Left ventricle myocardium inferior (tissue), 1 donor: Measurements from ENCODE around the gene ITGA2. TPM values are rescaled to one million over a fixed set of nuclear protein-coding genes. Genes with fewer than 3 reads are reported as not detected.
"Not testable (repeated sequence)": the region's sequence is repeated elsewhere in the genome, so short reads cannot be mapped to it uniquely, and the experiment has no call there.

Source experiments
- DNase-seq: peaks from one replicate; pipeline ENCODE4 v3.0.0-alpha.2; 2020
- H3K27ac ChIP-seq: fragments of 200-600 bp; replicated peaks from 2 replicates; pipeline ENCODE4 v1.8.0; 2021
- H3K27me3 ChIP-seq: fragments of 200-600 bp; 2 replicates; pipeline ENCODE4 v1.8.0; 2021; ENCODE audit warnings: low read depth
- H3K36me3 ChIP-seq: fragments of 200-600 bp; 2 replicates; pipeline ENCODE4 v1.8.0; 2021
- H3K4me1 ChIP-seq: fragments of 200-600 bp; 2 replicates; pipeline ENCODE4 v1.8.0; 2021
- H3K4me3 ChIP-seq: fragments of 200-600 bp; 2 replicates; pipeline ENCODE4 v1.8.0; 2021; ENCODE audit warnings: mild to moderate bottlenecking, moderate library complexity
- H3K9me3 ChIP-seq: fragments of 200-600 bp; replicated peaks from 2 replicates; pipeline ENCODE4 v1.8.0; 2021
- intact Hi-C: fragments of 100-400 bp; cut with micrococcal nuclease; formaldehyde crosslinking; loops from one replicate; pipeline ENCODE4 v1.11.0; 2022
- total RNA-seq: library from RNA; stranded (reverse); fragmentation: NEBNext Ultra II Directional; extraction: Animal tissue kit (Norgen Biotek cat#: 25700); gene quantifications from one replicate; pipeline ENCODE4 v1.2.1, GENCODE V29; 2021
- TF ChIP-seq, protein P1 (sequence below): fragments of 200-600 bp; IDR thresholded peaks from 2 replicates; pipeline ENCODE4 v1.8.0; 2021; ENCODE audit warnings: antibody characterized with exemption, mild to moderate bottlenecking, borderline replicate concordance
- donor health status: DM: no; HTN: yes; CAD: no; lungs with severe emphysema.

ITGA2 gene
- total RNA-seq, 1 donor from 2014 or later = 0.80 TPM

DNA sequence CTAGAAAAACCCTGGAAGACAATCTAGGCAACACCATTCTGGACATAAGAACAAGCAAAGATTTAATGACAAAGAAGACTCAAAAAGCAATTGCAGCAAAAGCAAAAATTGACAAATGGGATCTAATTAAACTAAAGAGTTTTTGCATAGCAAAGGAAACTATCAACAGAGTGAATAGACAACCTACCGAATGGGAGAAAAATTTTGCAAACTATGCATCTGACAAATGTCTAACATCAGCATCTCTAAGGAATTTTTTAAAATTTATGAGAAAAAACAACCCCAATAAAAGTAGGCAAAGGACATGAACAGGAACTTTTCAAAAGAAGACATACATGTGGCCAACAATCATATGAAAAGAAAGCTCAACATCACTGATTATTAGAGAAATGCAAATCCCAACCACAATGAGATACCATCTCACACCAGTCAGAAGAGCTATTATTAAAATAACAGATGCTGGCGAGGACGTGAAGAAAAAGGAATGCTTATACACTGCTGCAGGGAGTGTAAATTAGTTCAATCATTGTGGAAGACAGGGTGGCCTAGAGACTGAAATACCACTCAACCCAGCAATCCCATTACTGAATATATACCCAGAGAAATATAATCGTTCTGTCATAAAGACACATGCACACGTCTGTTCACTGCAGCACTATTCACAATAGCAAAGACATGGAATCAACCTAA lies 116.6 kb downstream of the ITGA2 start:
- peaks cover 44% of the 10 kb centered on the region for H3K4me1 ChIP-seq
- DNase-seq = no peak
- TF ChIP-seq, protein P1, sequence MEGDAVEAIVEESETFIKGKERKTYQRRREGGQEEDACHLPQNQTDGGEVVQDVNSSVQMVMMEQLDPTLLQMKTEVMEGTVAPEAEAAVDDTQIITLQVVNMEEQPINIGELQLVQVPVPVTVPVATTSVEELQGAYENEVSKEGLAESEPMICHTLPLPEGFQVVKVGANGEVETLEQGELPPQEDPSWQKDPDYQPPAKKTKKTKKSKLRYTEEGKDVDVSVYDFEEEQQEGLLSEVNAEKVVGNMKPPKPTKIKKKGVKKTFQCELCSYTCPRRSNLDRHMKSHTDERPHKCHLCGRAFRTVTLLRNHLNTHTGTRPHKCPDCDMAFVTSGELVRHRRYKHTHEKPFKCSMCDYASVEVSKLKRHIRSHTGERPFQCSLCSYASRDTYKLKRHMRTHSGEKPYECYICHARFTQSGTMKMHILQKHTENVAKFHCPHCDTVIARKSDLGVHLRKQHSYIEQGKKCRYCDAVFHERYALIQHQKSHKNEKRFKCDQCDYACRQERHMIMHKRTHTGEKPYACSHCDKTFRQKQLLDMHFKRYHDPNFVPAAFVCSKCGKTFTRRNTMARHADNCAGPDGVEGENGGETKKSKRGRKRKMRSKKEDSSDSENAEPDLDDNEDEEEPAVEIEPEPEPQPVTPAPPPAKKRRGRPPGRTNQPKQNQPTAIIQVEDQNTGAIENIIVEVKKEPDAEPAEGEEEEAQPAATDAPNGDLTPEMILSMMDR = no peak
- no peak overlapping the region for H3K27ac ChIP-seq
- H3K4me3 ChIP-seq = no peak overlapping the region
- no peaks in the 10 kb centered on the region for H3K9me3 ChIP-seq
- peaks cover 68% of the 10 kb centered on the region for H3K36me3 ChIP-seq
- intact Hi-C loops = no loop called here
- no peaks in the 10 kb centered on the region for H3K27me3 ChIP-seq

DNA sequence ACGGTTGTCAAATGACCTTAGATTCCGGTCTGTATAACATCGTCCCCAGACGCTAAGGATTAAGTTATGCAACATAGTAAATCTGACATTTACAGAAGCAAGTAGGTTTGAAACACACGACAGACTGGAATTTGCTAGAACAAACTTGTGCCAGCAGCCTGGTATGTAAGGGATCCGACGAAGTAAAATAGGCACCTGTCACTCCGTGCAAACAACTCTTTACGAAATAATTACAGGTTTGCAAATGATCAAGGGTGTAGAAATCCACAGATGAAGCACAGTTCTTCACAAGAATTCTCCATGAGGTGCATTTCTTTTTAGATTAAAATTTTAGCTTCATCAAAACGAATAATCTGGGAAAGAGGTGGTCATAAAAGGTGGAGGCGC lies 119.9 kb downstream of the ITGA2 start:
- peak overlapping the region; percentile 86 for H3K4me3 ChIP-seq
- intact Hi-C loops = no loop called here
- DNase-seq = no peak
- peaks cover 37% of the 10 kb centered on the region for H3K36me3 ChIP-seq
- H3K9me3 ChIP-seq = no peaks in the 10 kb centered on the region
- H3K4me1 ChIP-seq = peaks cover 44% of the 10 kb centered on the region
- no peaks in the 10 kb centered on the region for H3K27me3 ChIP-seq
- peak overlapping the region; percentile 80 for H3K27ac ChIP-seq
- TF ChIP-seq, protein P1 = no peak

DNA sequence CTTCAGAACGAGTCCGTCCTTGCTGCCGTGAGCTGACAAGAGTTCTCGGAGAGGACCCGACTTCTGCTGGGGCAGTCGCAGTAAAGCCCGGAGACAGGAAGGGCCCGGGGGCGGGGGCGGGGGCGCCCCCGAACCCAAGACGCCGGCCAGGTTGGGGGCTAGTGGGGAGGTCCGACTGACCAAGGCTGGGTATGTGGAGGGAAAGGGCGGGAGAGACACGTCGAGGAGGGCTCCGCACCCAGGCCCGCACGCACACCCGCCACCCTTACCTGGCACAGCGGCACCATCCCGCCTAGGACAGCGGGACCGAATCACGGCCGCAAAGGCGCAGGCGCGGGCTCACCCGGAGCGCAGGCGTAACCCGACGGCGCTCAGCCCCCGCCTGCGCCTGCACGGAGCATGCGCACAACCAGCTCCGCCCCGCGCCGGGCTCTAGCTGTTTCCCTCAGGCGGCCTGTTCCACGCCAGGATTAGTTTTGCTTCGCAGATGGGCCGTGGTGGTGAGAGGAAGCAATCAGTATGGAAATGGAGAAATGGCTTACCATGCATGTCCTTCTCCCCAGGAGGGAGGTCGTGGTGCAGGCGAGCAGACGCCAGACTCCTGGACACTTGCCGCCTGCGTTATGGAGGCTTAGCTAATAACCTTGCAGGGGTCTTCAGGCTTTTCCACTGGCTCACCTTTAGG lies 120.4 kb downstream of the ITGA2 start, which contains the start of gene MOCS2:
Gene MOCS2 (minus strand): TSS at position 315 of the 685 bp plus-strand sequence. CDS start 2,583 bp downstream, outside the sequence.
- H3K4me1 ChIP-seq = peaks cover 44% of the 10 kb centered on the region
- intact Hi-C loops = no loop called here

DNA sequence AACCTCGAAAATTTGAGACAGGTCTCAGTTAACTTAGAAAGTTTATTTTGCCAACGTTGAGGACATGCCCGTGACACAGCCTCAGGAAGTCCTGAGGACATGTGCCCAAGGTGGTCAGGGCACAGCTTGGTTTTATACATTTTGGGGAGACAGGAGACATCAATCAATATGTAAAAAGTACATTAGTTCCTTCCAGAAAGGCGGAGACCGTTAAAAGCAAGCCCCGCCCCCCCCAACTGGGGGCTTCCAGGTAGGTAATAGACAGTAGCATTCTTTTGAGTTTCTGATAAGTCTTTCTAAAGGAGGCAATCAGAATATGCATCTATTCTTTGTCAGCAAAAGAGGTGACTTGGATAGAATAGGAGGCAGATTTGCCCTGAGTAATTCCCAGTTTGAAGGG lies 121.0 kb downstream of the ITGA2 start:
- peak overlapping the region; percentile 86 for H3K4me3 ChIP-seq
- peaks cover 44% of the 10 kb centered on the region for H3K4me1 ChIP-seq
- no peaks in the 10 kb centered on the region for H3K27me3 ChIP-seq
- H3K27ac ChIP-seq = peak overlapping the region; percentile 80
- H3K36me3 ChIP-seq = peaks cover 26% of the 10 kb centered on the region
- no peak for DNase-seq
- intact Hi-C loops = no loop called here
- H3K9me3 ChIP-seq = no peaks in the 10 kb centered on the region
- TF ChIP-seq, protein P1 = no peak

More for the DNA sequence above, 120.4 kb downstream of the ITGA2 start, which contains the start of gene MOCS2:
- Histone ChIP-seq H3K4me3 (peak within 1 kb of the TSS; percentile 86), H3K36me3 (peaks cover 31% of the 10 kb centered on the region), H3K27ac (peak within 1 kb of the TSS; percentile 80), H3K9me3 (no peaks in the 10 kb centered on the region), H3K27me3 (no peaks in the 10 kb centered on the region)
- TF ChIP-seq, protein P1 = no peak
- DNase-seq = peak; percentile 93

DNA sequence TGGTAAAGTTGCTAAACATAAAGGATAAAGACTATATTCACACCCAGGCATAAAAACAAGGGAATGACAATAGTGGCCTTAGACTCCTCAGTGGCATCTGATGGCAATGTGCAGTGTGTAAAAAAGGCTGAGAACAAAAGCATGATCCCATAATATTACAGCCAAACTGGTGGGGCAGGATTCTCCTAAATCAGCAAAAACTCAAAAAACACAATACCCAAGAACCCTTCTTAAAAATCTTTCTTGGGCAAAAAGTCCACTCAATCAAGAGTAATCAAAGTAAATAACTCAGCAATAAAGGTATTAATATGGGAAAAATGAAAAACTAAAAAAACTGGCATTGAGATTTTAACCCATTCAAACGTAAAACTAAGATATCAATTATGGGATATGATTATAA lies 122.0 kb downstream of the ITGA2 start:
- no peaks in the 10 kb centered on the region for H3K9me3 ChIP-seq
- H3K27ac ChIP-seq = no peak overlapping the region
- DNase-seq = no peak
- H3K4me3 ChIP-seq = no peak overlapping the region
- H3K4me1 ChIP-seq = peaks cover 39% of the 10 kb centered on the region
- TF ChIP-seq, protein P1 = no peak
- no peaks in the 10 kb centered on the region for H3K27me3 ChIP-seq
- intact Hi-C loops = no loop called here
- peaks cover 18% of the 10 kb centered on the region for H3K36me3 ChIP-seq

DNA sequence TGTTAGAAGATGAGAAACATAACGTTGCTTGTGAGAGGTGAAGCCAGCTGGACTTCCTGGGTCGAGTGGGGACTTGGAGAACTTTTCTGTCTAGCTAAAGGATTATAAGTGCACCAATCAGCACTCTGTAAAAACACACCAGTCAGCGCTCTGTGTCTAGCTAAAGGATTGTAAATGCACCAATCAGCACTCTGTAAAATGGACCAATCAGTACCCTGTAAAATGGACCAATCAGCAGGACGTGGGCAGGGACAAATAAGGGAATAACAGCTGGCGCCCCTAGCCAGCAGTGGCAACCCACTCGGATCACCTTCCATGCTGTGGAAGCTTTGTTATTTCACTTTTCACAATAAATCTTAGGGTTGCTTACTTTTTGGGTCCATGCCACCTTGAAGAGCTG lies 123.2 kb downstream of the ITGA2 start:
- H3K27ac ChIP-seq, H3K4me3 ChIP-seq, intact Hi-C loops, DNase-seq, H3K9me3 ChIP-seq, H3K27me3 ChIP-seq, H3K36me3 ChIP-seq: not testable (repeated sequence)
- peaks cover 32% of the 10 kb centered on the region for H3K4me1 ChIP-seq
